Ishikawa (cell line): ENCODE results near the gene SMAD7.

Experiments used
- EP300 ChIP-seq: IDR thresholded peaks from 2 replicates; pipeline ENCODE4 v1.6.1; 2012; ENCODE audit warnings: borderline replicate concordance
- TEAD4 ChIP-seq: IDR thresholded peaks from 2 replicates; pipeline ENCODE4 v1.6.1; 2012

- TF ChIP-seq EP300 = no peak
- no peak for TF ChIP-seq TEAD4
These were observed 12.7 kb downstream of the SMAD7 start for GRCh38 chr18:48937869-48938750.
